Hepatocyte (in vitro differentiated cells): ENCODE measurements around the gene TBC1D32. TPM values are rescaled to one million over a fixed set of nuclear protein-coding genes. Genes with fewer than 3 reads are reported as not detected.

Source experiments
- DNase-seq: peaks from one replicate; pipeline ENCODE4 v3.0.0-alpha.2; 2016; ENCODE audit warnings: low spot score
- H2AFZ ChIP-seq: fragments of 200-600 bp; sonication (generic); 2 replicates; pipeline ENCODE4 v1.6.0; 2016; ENCODE audit warnings: antibody characterized with exemption, mild to moderate bottlenecking
- H3K27ac ChIP-seq: fragments of 200-600 bp; sonication (generic); 2 replicates; pipeline ENCODE4 v1.5.1; 2016; ENCODE audit warnings: mild to moderate bottlenecking
- H3K27me3 ChIP-seq: fragments of 200-600 bp; sonication (generic); 2 replicates; pipeline ENCODE4 v1.6.1; 2016
- H3K36me3 ChIP-seq: fragments of 200-600 bp; sonication (generic); replicated peaks from 2 replicates; pipeline ENCODE4 v1.5.1; 2016; ENCODE audit warnings: low read depth; ENCODE audit not compliant: insufficient read depth
- H3K4me1 ChIP-seq: fragments of 200-600 bp; sonication (generic); 2 replicates; pipeline ENCODE4 v1.5.1; 2016; ENCODE audit warnings: mild to moderate bottlenecking, moderate library complexity; ENCODE audit not compliant: insufficient read depth
- H3K4me2 ChIP-seq: fragments of 200-600 bp; sonication (generic); 2 replicates; pipeline ENCODE4 v1.6.0; 2016
- H3K4me3 ChIP-seq: fragments of 200-600 bp; sonication (generic); 2 replicates; pipeline ENCODE4 v1.5.1; 2016; ENCODE audit warnings: mild to moderate bottlenecking
- H3K79me2 ChIP-seq: fragments of 200-600 bp; sonication (generic); 2 replicates; pipeline ENCODE4 v1.6.0; 2017; ENCODE audit warnings: mild to moderate bottlenecking
- H3K9me2 ChIP-seq: fragments of 200-600 bp; sonication (generic); replicated peaks from 2 replicates; pipeline ENCODE4 v1.6.0; 2017; ENCODE audit warnings: mild to moderate bottlenecking; ENCODE audit not compliant: insufficient read depth
- H3K9me3 ChIP-seq: fragments of 200-600 bp; sonication (generic); 2 replicates; pipeline ENCODE4 v1.5.1; 2016; ENCODE audit warnings: low read depth, mild to moderate bottlenecking
- H4K20me1 ChIP-seq: fragments of 200-600 bp; sonication (generic); 2 replicates; pipeline ENCODE4 v1.6.0; 2016; ENCODE audit warnings: mild to moderate bottlenecking; ENCODE audit not compliant: insufficient read depth, poor library complexity, severe bottlenecking
- CTCF ChIP-seq: fragments of 200-600 bp; sonication (generic); IDR thresholded peaks from 2 replicates; pipeline ENCODE4 v1.5.1; 2016; ENCODE audit warnings: antibody characterized with exemption, mild to moderate bottlenecking; ENCODE audit not compliant: poor library complexity
- EZH2 ChIP-seq: fragments of 200-600 bp; sonication (generic); IDR thresholded peaks from 2 replicates; pipeline ENCODE4 v1.6.1; 2016; ENCODE audit warnings: antibody characterized with exemption, mild to moderate bottlenecking, borderline replicate concordance
- EZH2phosphoT487 ChIP-seq: fragments of 200-600 bp; sonication (generic); IDR thresholded peaks from one replicate; pipeline ENCODE4 v1.6.1; 2018; ENCODE audit warnings: antibody characterized with exemption, mild to moderate bottlenecking, low read depth, moderate library complexity; ENCODE audit not compliant: unreplicated experiment, severe bottlenecking
- WGBS: methylation state at CpG from one replicate; pipeline ENCODE4 v1.1.6; 2016; ENCODE audit warnings: low lambda C conversion rate; ENCODE audit errors: missing lambda C conversion rate; 5-methylcytosine and 5-hydroxymethylcytosine counted together
- polyA plus RNA-seq: library from polyadenylated mRNA; unstranded; fragments of >200 nt; fragmentation: Nextera tagmentation; extraction: Ambion mirVana; gene quantifications from 2 replicates; pipeline ENCODE4 v1.2.1, GENCODE V29; 2016
- total RNA-seq: library from RNA; depleted of rRNA; stranded (reverse); fragments of >200 nt; gene quantifications from 2 replicates; pipeline ENCODE4 v1.2.3, GENCODE V29; 2014

TBC1D32 gene
- total and polyA plus RNA-seq, 2 experiments from 2014 or later: 3.7 to 9.9 TPM

DNA sequence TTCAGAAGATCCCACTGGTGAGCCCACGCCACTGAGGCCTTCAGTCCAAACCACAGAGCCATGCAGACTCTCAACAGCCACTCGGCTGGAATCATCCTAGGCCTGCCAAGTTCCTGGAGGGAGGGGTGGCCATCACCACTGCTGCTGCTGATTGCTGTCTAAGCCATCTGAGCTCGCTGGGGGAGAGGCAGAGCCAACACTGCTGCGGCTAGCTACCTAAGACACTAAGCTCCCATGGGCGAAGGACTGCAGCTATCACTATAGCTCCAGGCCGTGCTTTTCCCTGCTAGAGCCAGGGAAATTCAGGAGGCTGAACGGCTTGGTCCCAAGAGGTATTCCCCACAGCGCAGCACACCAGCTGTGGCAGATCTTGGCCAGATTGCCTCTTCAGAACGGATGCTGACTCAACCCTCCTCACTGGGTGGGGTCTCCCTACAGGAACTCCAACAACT, 73.6 kb downstream of the TBC1D32 start:
- H3K27me3 ChIP-seq: no peaks in the 10 kb centered on the region
- H3K27ac ChIP-seq: no peak overlapping the region
- no peaks in the 10 kb centered on the region for H3K4me1 ChIP-seq
- no peaks in the 10 kb centered on the region for H3K36me3 ChIP-seq
- 88% methylated on average over 9 of the region's 9 CpGs for WGBS
- no peak overlapping the region for H3K4me3 ChIP-seq
- peak; percentile 4 for DNase-seq
- no peaks in the 10 kb centered on the region for H3K79me2 ChIP-seq
- TF ChIP-seq CTCF (no peak), EZH2 (no peak), EZH2phosphoT487 (no peak)
- H2AFZ ChIP-seq: no peak overlapping the region
- H3K9me3 ChIP-seq: peaks cover 9% of the 10 kb centered on the region
- no peaks in the 10 kb centered on the region for H3K9me2 ChIP-seq
- H3K4me2 ChIP-seq: no peak overlapping the region
- no peaks in the 10 kb centered on the region for H4K20me1 ChIP-seq

DNA sequence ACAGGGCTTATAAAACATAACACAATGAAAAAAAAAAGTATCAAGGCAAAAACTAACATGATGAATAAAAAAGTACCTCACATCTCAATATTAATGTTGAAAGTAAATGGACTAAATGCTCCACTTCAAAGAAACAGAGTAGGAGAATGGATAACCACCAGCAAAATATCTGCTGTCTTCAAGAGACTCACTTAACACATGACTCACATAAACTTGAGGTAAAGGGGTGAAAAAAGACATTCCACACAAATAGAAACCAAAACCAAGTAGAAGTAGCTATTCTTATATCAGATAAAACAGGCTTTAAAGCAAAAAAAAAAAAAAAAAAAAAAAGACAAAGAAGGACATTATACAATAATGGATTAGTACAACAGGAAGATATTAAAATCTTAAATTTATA, 86.9 kb downstream of the TBC1D32 start:
- Histone ChIP-seq H3K27ac (no peak overlapping the region), H3K27me3 (no peaks in the 10 kb centered on the region), H3K79me2 (no peaks in the 10 kb centered on the region), H3K9me2 (no peaks in the 10 kb centered on the region), H3K9me3 (peaks cover 3% of the 10 kb centered on the region), H3K4me2 (no peak overlapping the region), H3K4me1 (no peaks in the 10 kb centered on the region), H4K20me1 (no peaks in the 10 kb centered on the region), H3K36me3 (no peaks in the 10 kb centered on the region), H2AFZ (no peak overlapping the region), H3K4me3 (no peak overlapping the region)
- no peak for DNase-seq
- TF ChIP-seq CTCF (no peak), EZH2phosphoT487 (no peak)

- Histone ChIP-seq H3K27ac (no peak overlapping the region), H3K9me3 (peaks cover 3% of the 10 kb centered on the region), H3K4me1 (no peaks in the 10 kb centered on the region), H4K20me1 (no peaks in the 10 kb centered on the region), H3K4me2 (no peak overlapping the region), H3K79me2 (no peaks in the 10 kb centered on the region), H3K4me3 (no peak overlapping the region), H3K36me3 (no peaks in the 10 kb centered on the region), H3K9me2 (no peaks in the 10 kb centered on the region), H2AFZ (no peak overlapping the region), H3K27me3 (no peaks in the 10 kb centered on the region)
- TF ChIP-seq EZH2: no peak
- TF ChIP-seq EZH2phosphoT487: no peak
- no peak for TF ChIP-seq CTCF
- DNase-seq: no peak
- WGBS: 88% methylated on average over 2 of the region's 2 CpGs
These were observed 91.9 kb downstream of the TBC1D32 start for GRCh38 chr6:121242386-121242785.

GRCh38 chr6:121237859-121238258, 96.4 kb downstream of the TBC1D32 start:
- no peak overlapping the region for H3K4me3 ChIP-seq
- WGBS: 100% methylated on average over 1 of the region's 1 CpG
- H3K27ac ChIP-seq: no peak overlapping the region
- no peaks in the 10 kb centered on the region for H3K79me2 ChIP-seq
- no peak for TF ChIP-seq EZH2phosphoT487
- no peak for TF ChIP-seq EZH2
- TF ChIP-seq CTCF: no peak
- H3K4me2 ChIP-seq: no peak overlapping the region
- H3K27me3 ChIP-seq: no peaks in the 10 kb centered on the region
- no peaks in the 10 kb centered on the region for H3K9me3 ChIP-seq
- no peaks in the 10 kb centered on the region for H3K4me1 ChIP-seq
- H3K9me2 ChIP-seq: no peaks in the 10 kb centered on the region
- no peaks in the 10 kb centered on the region for H4K20me1 ChIP-seq
- no peak overlapping the region for H2AFZ ChIP-seq
- H3K36me3 ChIP-seq: no peaks in the 10 kb centered on the region
- DNase-seq: no peak
